ENCODE results near the gene DNAJC25. TPM values are rescaled to one million over a fixed set of nuclear protein-coding genes. Genes with fewer than 3 reads are reported as not detected.

Gene DNAJC25
- total and polyA plus RNA-seq, 2 of the 13 experiments (the other 11 are each of a cell fraction or from before 2014, with no cell fraction given) = 5.7 to 10.2 TPM

DNA sequence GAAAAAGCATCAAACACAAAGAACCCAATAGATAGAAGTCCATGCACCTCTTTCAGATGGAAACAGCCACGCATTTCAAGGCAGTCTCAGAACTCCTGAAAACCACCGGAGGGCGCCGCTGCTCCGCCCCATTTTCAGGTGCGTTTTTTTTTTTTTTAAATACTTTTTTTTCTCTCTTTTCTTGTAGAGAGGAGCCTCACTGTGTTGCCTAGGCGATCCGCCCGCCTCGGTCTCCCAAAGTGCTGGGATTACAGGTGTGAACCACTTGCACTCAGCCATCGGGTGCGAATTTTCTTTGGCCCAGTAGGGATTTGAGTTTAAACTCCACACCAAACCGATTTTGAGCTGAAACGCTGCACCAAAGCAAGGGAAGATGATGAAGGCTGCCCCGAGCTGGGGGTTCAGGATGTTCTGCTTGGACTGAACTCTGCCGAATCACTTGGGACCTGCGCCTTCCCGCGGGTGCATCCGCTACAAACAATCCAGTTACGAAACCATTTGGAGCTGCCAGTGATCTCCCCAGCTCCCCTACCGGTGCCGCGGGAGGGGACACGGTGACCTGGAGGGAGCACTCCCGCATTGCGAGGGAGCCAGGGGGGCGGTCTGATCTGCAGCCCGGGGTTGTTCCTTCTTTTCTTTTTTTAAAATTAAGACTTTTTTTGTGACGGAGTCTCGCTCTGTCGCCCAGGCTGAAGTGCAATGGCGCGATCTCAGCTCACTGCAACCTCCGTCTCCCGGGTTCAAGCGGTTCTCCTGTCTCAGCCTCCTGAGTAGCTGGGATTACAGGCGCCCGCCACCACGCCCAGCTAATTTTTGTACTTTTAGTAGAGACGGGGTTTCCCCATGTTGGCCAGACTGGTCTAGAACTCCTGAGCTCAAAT, 33.0 kb upstream of the DNAJC25 start (continued):
- TF ChIP-seq, protein P1, sequence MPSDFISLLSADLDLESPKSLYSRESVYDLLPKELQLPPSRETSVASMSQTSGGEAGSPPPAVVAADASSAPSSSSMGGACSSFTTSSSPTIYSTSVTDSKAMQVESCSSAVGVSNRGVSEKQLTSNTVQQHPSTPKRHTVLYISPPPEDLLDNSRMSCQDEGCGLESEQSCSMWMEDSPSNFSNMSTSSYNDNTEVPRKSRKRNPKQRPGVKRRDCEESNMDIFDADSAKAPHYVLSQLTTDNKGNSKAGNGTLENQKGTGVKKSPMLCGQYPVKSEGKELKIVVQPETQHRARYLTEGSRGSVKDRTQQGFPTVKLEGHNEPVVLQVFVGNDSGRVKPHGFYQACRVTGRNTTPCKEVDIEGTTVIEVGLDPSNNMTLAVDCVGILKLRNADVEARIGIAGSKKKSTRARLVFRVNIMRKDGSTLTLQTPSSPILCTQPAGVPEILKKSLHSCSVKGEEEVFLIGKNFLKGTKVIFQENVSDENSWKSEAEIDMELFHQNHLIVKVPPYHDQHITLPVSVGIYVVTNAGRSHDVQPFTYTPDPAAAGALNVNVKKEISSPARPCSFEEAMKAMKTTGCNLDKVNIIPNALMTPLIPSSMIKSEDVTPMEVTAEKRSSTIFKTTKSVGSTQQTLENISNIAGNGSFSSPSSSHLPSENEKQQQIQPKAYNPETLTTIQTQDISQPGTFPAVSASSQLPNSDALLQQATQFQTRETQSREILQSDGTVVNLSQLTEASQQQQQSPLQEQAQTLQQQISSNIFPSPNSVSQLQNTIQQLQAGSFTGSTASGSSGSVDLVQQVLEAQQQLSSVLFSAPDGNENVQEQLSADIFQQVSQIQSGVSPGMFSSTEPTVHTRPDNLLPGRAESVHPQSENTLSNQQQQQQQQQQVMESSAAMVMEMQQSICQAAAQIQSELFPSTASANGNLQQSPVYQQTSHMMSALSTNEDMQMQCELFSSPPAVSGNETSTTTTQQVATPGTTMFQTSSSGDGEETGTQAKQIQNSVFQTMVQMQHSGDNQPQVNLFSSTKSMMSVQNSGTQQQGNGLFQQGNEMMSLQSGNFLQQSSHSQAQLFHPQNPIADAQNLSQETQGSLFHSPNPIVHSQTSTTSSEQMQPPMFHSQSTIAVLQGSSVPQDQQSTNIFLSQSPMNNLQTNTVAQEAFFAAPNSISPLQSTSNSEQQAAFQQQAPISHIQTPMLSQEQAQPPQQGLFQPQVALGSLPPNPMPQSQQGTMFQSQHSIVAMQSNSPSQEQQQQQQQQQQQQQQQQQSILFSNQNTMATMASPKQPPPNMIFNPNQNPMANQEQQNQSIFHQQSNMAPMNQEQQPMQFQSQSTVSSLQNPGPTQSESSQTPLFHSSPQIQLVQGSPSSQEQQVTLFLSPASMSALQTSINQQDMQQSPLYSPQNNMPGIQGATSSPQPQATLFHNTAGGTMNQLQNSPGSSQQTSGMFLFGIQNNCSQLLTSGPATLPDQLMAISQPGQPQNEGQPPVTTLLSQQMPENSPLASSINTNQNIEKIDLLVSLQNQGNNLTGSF (CRISPR knock-in tag; IDR thresholded peaks at IDR 0.05) = no peak
- no peak for TF ChIP-seq RARG (CRISPR knock-in tag; IDR thresholded peaks at IDR 0.05; ENCODE audit: low read depth)
- TF ChIP-seq, protein P2, sequence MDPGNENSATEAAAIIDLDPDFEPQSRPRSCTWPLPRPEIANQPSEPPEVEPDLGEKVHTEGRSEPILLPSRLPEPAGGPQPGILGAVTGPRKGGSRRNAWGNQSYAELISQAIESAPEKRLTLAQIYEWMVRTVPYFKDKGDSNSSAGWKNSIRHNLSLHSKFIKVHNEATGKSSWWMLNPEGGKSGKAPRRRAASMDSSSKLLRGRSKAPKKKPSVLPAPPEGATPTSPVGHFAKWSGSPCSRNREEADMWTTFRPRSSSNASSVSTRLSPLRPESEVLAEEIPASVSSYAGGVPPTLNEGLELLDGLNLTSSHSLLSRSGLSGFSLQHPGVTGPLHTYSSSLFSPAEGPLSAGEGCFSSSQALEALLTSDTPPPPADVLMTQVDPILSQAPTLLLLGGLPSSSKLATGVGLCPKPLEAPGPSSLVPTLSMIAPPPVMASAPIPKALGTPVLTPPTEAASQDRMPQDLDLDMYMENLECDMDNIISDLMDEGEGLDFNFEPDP (CRISPR knock-in tag; conservative IDR thresholded peaks at IDR 0.05) = 0 out of 2 replicates have a peak, but pooled peaks have one; percentile 15
- no peak for TF ChIP-seq ZBTB3 (CRISPR knock-in tag; IDR thresholded peaks at IDR 0.05; ENCODE audit: borderline replicate concordance, low read depth)
- 0 out of 2 replicates have a peak, but pooled peaks have one; percentile 40 for TF ChIP-seq ZNF670 (CRISPR knock-in tag; IDR thresholded peaks at IDR 0.05; ENCODE audit: borderline replicate concordance)
- TF ChIP-seq SIX4 (CRISPR knock-in tag; IDR thresholded peaks at IDR 0.05) = no peak
- TF ChIP-seq SRSF4 (IDR thresholded peaks at IDR 0.05; ENCODE audit: low read depth, low read length, poor library complexity, severe bottlenecking) = no peak
- TF ChIP-seq HOXA7 (CRISPR knock-in tag; IDR thresholded peaks at IDR 0.05) = no peak
- no peak for TF ChIP-seq JDP2 (CRISPR knock-in tag; IDR thresholded peaks at IDR 0.05; ENCODE audit: borderline replicate concordance)
- TF ChIP-seq ZNF136 (CRISPR knock-in tag; IDR thresholded peaks at IDR 0.05; ENCODE audit: low read depth) = no peak
- no peak for TF ChIP-seq CBX2 (IDR thresholded peaks at IDR 0.05; ENCODE audit: low read depth, low read length)
- no peak for TF ChIP-seq CBX2 (CRISPR knock-in tag; IDR thresholded peaks at IDR 0.05; ENCODE audit: low read depth)
- TF ChIP-seq ZNF672 (CRISPR knock-in tag; IDR thresholded peaks at IDR 0.05) = no peak
- TF ChIP-seq KAT8 (CRISPR knock-in tag; IDR thresholded peaks at IDR 0.05) = 0 out of 2 replicates have a peak, but pooled peaks have one; percentile 41
- TF ChIP-seq, protein P3, sequence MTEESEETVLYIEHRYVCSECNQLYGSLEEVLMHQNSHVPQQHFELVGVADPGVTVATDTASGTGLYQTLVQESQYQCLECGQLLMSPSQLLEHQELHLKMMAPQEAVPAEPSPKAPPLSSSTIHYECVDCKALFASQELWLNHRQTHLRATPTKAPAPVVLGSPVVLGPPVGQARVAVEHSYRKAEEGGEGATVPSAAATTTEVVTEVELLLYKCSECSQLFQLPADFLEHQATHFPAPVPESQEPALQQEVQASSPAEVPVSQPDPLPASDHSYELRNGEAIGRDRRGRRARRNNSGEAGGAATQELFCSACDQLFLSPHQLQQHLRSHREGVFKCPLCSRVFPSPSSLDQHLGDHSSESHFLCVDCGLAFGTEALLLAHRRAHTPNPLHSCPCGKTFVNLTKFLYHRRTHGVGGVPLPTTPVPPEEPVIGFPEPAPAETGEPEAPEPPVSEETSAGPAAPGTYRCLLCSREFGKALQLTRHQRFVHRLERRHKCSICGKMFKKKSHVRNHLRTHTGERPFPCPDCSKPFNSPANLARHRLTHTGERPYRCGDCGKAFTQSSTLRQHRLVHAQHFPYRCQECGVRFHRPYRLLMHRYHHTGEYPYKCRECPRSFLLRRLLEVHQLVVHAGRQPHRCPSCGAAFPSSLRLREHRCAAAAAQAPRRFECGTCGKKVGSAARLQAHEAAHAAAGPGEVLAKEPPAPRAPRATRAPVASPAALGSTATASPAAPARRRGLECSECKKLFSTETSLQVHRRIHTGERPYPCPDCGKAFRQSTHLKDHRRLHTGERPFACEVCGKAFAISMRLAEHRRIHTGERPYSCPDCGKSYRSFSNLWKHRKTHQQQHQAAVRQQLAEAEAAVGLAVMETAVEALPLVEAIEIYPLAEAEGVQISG (CRISPR knock-in tag; IDR thresholded peaks at IDR 0.05) = peak; percentile 40; the same call in 1 of the 2 replicates
- no peak for TF ChIP-seq ETV6 (CRISPR knock-in tag; conservative IDR thresholded peaks at IDR 0.05)
- 0 out of 2 replicates have a peak, but pooled peaks have one; percentile 34 for TF ChIP-seq ZSCAN5A (CRISPR knock-in tag; IDR thresholded peaks at IDR 0.05; ENCODE audit: borderline replicate concordance)

Data from HepG2 (cell line).